Measurements from ENCODE around the gene A1CF. TPM values are rescaled to one million over a fixed set of nuclear protein-coding genes. Genes with fewer than 3 reads are reported as not detected.

The A1CF gene
- total RNA-seq, 1 donor from 2014 or later = not detected

DNA sequence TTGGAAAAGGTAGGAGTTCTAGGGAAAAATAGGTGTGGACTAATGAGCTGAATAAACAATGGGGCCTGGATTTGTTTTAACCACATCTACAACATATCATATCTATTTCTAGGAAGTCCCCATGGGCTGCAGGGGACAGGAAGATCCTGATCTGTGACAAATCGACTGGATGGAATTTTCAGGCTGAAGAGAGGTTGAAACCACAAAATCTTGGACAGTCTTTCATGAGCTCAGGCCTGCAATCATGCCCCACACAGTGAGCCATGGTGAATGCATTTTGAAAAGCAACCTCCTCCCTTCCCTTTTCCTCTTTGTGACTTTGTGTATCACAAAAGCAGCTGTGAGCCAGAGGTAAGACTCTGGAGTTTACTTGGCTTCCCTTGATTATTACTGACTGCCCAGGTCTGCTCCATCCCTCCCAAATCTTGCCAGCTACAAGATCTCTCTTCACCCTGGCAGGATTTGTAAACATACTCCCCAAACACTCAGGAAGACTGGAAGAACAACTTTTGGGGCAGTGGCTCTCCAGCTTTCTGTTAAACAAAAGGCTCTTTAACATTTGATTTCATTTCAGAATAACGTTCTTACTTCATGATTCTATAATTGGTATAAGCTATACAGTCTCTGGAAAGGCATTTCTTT, 79.3 kb downstream of the A1CF start:
- Histone ChIP-seq H3K27ac (ENCODE audit: low read depth, low read length) (no peak overlapping the region), H3K4me3 (ENCODE audit: insufficient read depth, low read depth, low read length) (no peak overlapping the region), H4K20me1 (ENCODE audit: insufficient read depth, low read length) (no peaks in the 10 kb centered on the region), H3K27me3 (ENCODE audit: insufficient read depth, low read length) (no peaks in the 10 kb centered on the region), H3K79me2 (ENCODE audit: insufficient read depth, low read length) (no peaks in the 10 kb centered on the region), H3K9me3 (ENCODE audit: insufficient read depth, low read depth, low read length) (no peaks in the 10 kb centered on the region), H3K4me1 (ENCODE audit: insufficient read depth, low read length) (no peaks in the 10 kb centered on the region), H3K9ac (ENCODE audit: low read length) (no peak overlapping the region), H2AFZ (ENCODE audit: low read depth, low read length) (no peak overlapping the region), H3K36me3 (ENCODE audit: insufficient read depth, low read length) (no peaks in the 10 kb centered on the region), H3K4me2 (ENCODE audit: low read length) (no peak overlapping the region)
- Mint-ChIP-seq H3K36me3 (ENCODE audit: low read depth, unreplicated experiment) (no peaks in the 10 kb centered on the region), H3K4me1 (ENCODE audit: low read depth, unreplicated experiment) (peaks cover 25% of the 10 kb centered on the region), H3K27me3 (ENCODE audit: low read depth, unreplicated experiment) (no peaks in the 10 kb centered on the region), H3K27ac (ENCODE audit: unreplicated experiment) (peak overlapping the region; percentile 27), H3K4me3 (ENCODE audit: unreplicated experiment) (no peak overlapping the region), H3K9me3 (ENCODE audit: unreplicated experiment) (no peaks in the 10 kb centered on the region)
- FAIRE-seq (no peak), DNase-seq (ENCODE audit: low read depth) (no peak)
- TF ChIP-seq, protein P1, sequence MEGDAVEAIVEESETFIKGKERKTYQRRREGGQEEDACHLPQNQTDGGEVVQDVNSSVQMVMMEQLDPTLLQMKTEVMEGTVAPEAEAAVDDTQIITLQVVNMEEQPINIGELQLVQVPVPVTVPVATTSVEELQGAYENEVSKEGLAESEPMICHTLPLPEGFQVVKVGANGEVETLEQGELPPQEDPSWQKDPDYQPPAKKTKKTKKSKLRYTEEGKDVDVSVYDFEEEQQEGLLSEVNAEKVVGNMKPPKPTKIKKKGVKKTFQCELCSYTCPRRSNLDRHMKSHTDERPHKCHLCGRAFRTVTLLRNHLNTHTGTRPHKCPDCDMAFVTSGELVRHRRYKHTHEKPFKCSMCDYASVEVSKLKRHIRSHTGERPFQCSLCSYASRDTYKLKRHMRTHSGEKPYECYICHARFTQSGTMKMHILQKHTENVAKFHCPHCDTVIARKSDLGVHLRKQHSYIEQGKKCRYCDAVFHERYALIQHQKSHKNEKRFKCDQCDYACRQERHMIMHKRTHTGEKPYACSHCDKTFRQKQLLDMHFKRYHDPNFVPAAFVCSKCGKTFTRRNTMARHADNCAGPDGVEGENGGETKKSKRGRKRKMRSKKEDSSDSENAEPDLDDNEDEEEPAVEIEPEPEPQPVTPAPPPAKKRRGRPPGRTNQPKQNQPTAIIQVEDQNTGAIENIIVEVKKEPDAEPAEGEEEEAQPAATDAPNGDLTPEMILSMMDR (IDR thresholded peaks at IDR 0.05; ENCODE audit: insufficient read depth, low read depth, low read length) = no peak
- no peak for TF ChIP-seq EZH2 (IDR thresholded peaks at IDR 0.05; ENCODE audit: insufficient read depth, low read length)

GRCh38 chr10:50799595-50799994, 85.8 kb downstream of the A1CF start:
- H3K9me3 Mint-ChIP-seq (ENCODE audit: unreplicated experiment) = peaks cover 3% of the 10 kb centered on the region
- H3K27me3 ChIP-seq (ENCODE audit: insufficient read depth, low read length) = peaks cover 2% of the 10 kb centered on the region
- H4K20me1 ChIP-seq (ENCODE audit: insufficient read depth, low read length) = no peaks in the 10 kb centered on the region
- H2AFZ ChIP-seq (ENCODE audit: low read depth, low read length) = no peak overlapping the region
- no peaks in the 10 kb centered on the region for H3K4me1 Mint-ChIP-seq (ENCODE audit: low read depth, unreplicated experiment)
- FAIRE-seq (no peak), DNase-seq (ENCODE audit: low read depth) (no peak)
- H3K4me3 ChIP-seq (ENCODE audit: insufficient read depth, low read depth, low read length) = no peak overlapping the region
- no peak overlapping the region for H3K27ac Mint-ChIP-seq (ENCODE audit: unreplicated experiment)
- H3K27ac ChIP-seq (ENCODE audit: low read depth, low read length) = no peak overlapping the region
- TF ChIP-seq, protein P1 (IDR thresholded peaks at IDR 0.05; ENCODE audit: insufficient read depth, low read depth, low read length) = no peak
- TF ChIP-seq EZH2 (IDR thresholded peaks at IDR 0.05; ENCODE audit: insufficient read depth, low read length) = no peak
- no peak overlapping the region for H3K4me2 ChIP-seq (ENCODE audit: low read length)
- no peaks in the 10 kb centered on the region for H3K9me3 ChIP-seq (ENCODE audit: insufficient read depth, low read depth, low read length)
- H3K4me3 Mint-ChIP-seq (ENCODE audit: unreplicated experiment) = no peak overlapping the region
- no peaks in the 10 kb centered on the region for H3K79me2 ChIP-seq (ENCODE audit: insufficient read depth, low read length)
- H3K27me3 Mint-ChIP-seq (ENCODE audit: low read depth, unreplicated experiment) = no peaks in the 10 kb centered on the region
- H3K9ac ChIP-seq (ENCODE audit: low read length) = no peak overlapping the region
- no peaks in the 10 kb centered on the region for H3K36me3 Mint-ChIP-seq (ENCODE audit: low read depth, unreplicated experiment)
- no peaks in the 10 kb centered on the region for H3K4me1 ChIP-seq (ENCODE audit: insufficient read depth, low read length)
- no peaks in the 10 kb centered on the region for H3K36me3 ChIP-seq (ENCODE audit: insufficient read depth, low read length)

- Histone ChIP-seq H3K4me1 (ENCODE audit: insufficient read depth, low read length) (no peaks in the 10 kb centered on the region), H3K79me2 (ENCODE audit: insufficient read depth, low read length) (no peaks in the 10 kb centered on the region), H4K20me1 (ENCODE audit: insufficient read depth, low read length) (no peaks in the 10 kb centered on the region), H3K27me3 (ENCODE audit: insufficient read depth, low read length) (peaks cover 2% of the 10 kb centered on the region), H3K27ac (ENCODE audit: low read depth, low read length) (no peak overlapping the region), H3K36me3 (ENCODE audit: insufficient read depth, low read length) (no peaks in the 10 kb centered on the region), H2AFZ (ENCODE audit: low read depth, low read length) (no peak overlapping the region), H3K9me3 (ENCODE audit: insufficient read depth, low read depth, low read length) (no peaks in the 10 kb centered on the region), H3K9ac (ENCODE audit: low read length) (no peak overlapping the region), H3K4me3 (ENCODE audit: insufficient read depth, low read depth, low read length) (no peak overlapping the region), H3K4me2 (ENCODE audit: low read length) (no peak overlapping the region)
- Mint-ChIP-seq H3K9me3 (ENCODE audit: unreplicated experiment) (peaks cover 3% of the 10 kb centered on the region), H3K36me3 (ENCODE audit: low read depth, unreplicated experiment) (no peaks in the 10 kb centered on the region), H3K4me3 (ENCODE audit: unreplicated experiment) (no peak overlapping the region), H3K4me1 (ENCODE audit: low read depth, unreplicated experiment) (no peaks in the 10 kb centered on the region), H3K27ac (ENCODE audit: unreplicated experiment) (no peak overlapping the region), H3K27me3 (ENCODE audit: low read depth, unreplicated experiment) (no peaks in the 10 kb centered on the region)
- TF ChIP-seq, protein P1 (IDR thresholded peaks at IDR 0.05; ENCODE audit: insufficient read depth, low read depth, low read length) = no peak
- no peak for TF ChIP-seq EZH2 (IDR thresholded peaks at IDR 0.05; ENCODE audit: insufficient read depth, low read length)
- FAIRE-seq (no peak), DNase-seq (ENCODE audit: low read depth) (no peak)
Measured at GRCh38 chr10:50798297-50798696, 87.1 kb downstream of the A1CF start.

Measured in astrocyte (in vitro differentiated cells and primary cell).